ENCODE results near the gene ARID1B.

DNA sequence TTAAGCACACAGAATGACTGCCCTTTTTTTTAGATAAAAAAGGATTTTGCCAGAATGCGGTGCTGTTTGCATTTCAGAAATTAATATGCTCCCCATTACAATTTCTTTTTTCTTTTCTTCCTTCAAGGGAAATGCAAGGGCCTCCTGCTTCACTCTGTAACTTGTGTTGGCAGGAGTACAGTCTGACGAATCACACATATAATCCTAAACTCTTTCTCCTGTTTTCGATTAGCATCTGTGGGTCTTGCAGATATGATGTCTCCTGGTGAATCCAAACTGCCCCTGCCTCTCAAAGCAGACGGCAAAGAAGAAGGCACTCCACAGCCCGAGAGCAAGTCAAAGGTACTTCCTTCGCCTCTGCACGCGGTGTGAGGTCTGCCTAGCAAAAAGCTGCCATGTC, 396.6 kb downstream of the ARID1B start:
- TF ChIP-seq EP300 (IDR thresholded peaks at IDR 0.05): no peak
- TF ChIP-seq, protein P1, sequence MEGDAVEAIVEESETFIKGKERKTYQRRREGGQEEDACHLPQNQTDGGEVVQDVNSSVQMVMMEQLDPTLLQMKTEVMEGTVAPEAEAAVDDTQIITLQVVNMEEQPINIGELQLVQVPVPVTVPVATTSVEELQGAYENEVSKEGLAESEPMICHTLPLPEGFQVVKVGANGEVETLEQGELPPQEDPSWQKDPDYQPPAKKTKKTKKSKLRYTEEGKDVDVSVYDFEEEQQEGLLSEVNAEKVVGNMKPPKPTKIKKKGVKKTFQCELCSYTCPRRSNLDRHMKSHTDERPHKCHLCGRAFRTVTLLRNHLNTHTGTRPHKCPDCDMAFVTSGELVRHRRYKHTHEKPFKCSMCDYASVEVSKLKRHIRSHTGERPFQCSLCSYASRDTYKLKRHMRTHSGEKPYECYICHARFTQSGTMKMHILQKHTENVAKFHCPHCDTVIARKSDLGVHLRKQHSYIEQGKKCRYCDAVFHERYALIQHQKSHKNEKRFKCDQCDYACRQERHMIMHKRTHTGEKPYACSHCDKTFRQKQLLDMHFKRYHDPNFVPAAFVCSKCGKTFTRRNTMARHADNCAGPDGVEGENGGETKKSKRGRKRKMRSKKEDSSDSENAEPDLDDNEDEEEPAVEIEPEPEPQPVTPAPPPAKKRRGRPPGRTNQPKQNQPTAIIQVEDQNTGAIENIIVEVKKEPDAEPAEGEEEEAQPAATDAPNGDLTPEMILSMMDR (IDR thresholded peaks at IDR 0.05): no peak
- no peak for TF ChIP-seq POLR2AphosphoS5 (IDR thresholded peaks at IDR 0.05)
